Pancreas (tissue), 10 donors: ENCODE results near the gene CNIH4. TPM values are rescaled to one million over a fixed set of nuclear protein-coding genes. Genes with fewer than 3 reads are reported as not detected.

Experiments
- ATAC-seq, 4 donors: fragments of 200-7000 bp; cut with Tn5 transposase; one replicate each; pipeline versions ENCODE4 v1.8.0 to v1.9.1; 2020; ENCODE audit warnings: mild to moderate bottlenecking in 4 of 4, moderate library complexity in 4 of 4
- DNase-seq, 6 donors: peaks; one replicate each; pipeline ENCODE4 v3.0.0-alpha.2; 2020
- FAIRE-seq: peaks from 2 replicates; lab custom pipeline; 2012; peaks lifted over from hg19 to GRCh38; lab: Jason Lieb, UNC
- H3K27ac ChIP-seq, 4 donors: fragments of 200-600 bp; sonication (generic); 1 replicate in 3 of 4; 2 replicates in 1 of 4; pipeline versions ENCODE4 v1.5.0 to v1.8.0; 2020
- H3K27me3 ChIP-seq, 4 donors: fragments of 200-600 bp; one replicate each; pipeline ENCODE4 v1.8.0; 2021
- H3K36me3 ChIP-seq, 3 donors: fragments of 200-600 bp; sonication (generic) in 1 of 3; one replicate each; pipeline versions ENCODE4 v1.5.0 to v1.8.0; 2020 to 2021
- H3K4me1 ChIP-seq, 3 donors: fragments of 200-600 bp; one replicate each; pipeline ENCODE4 v1.8.0; 2021
- H3K4me3 ChIP-seq, 4 donors: fragments of 200-600 bp; sonication (generic) in 2 of 4; one replicate each; pipeline versions ENCODE4 v1.5.0 to v1.8.0; 2020 to 2021
- H3K9me3 ChIP-seq, 4 donors: fragments of 200-600 bp; one replicate each; pipeline ENCODE4 v1.8.0; 2021
- WGBS, 2 donors: extraction: QIAGEN DNeasy Blood & Tissue Kit; methylation state at CpG; one replicate each; pipeline ENCODE4 v1.1.7; 2013; 5-methylcytosine and 5-hydroxymethylcytosine counted together
- intact Hi-C, 3 donors: fragments of 100-400 bp; cut with DNase I; formaldehyde crosslinking; loops; one replicate each; pipeline versions ENCODE4 v1.11.1 to v1.14.2; 2022
- polyA plus RNA-seq, 2 donors: library from polyadenylated mRNA; stranded (reverse); fragments of 200-250 nt; gene quantifications; one replicate each; pipeline ENCODE4 v1.2.3, GENCODE V29; 2013
- total RNA-seq, 6 donors: library from RNA; stranded (reverse); fragmentation: NEBNext Ultra II Directional in 4 of 6; extraction: Animal tissue kit (Norgen Biotek cat#: 25700) in 4 of 6; gene quantifications; one replicate each; pipeline versions ENCODE4 v1.2.1 to v1.2.4, GENCODE V29; 2021 to 2023
- TF ChIP-seq, protein P1 (sequence below), 4 donors: fragments of 200-600 bp; sonication (generic) in 3 of 4; IDR thresholded peaks; one replicate each; pipeline versions ENCODE4 v1.5.0 to v1.8.0; 2021; ENCODE audit warnings: antibody characterized with exemption in 4 of 4
- donor health status: healthy with polysubstance abuse.
- donor health status: DM: no; HTN: no; CAD: no; lungs with moderate emphysema.
- donor health status: DM: no; HTN: no; CAD: no.
- donor health status: control.
- donor health status: control.
- donor health status: Bipolar disorder and iron deficiency.
- donor health status: DM: yes; HTN: yes; CAD: no.
- donor health status: DM: no; HTN: no; CAD: no.
- donor health status: DM: no; HTN: no; CAD: no.
- donor health status: DM: yes; HTN: yes; CAD: no.

Gene CNIH4
- total and polyA plus RNA-seq, 8 donors = 8.0 to 17.9 (median 13.9) TPM

DNA sequence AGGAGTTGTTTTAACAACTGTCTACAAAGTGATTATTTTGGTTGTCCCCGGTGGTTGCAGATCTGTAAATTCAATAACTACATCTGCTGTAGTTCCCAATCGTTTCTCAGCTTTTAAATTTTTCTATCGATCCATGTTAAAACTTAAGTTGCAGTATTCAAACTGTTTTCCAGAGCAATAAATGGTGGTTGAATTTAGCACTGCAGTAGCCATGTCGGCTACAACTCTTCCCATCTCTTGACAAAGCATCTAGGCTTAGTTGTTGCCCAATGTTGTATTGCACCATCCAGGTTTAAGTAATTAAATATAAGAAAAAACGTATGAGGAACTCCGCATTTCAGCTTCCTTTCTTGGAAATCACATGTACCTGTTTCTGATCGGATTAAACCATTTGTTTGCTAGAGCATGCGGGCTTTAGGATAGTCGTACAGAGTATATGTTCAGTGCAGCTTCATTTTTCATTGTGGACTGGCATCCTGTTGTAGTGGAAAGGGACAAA, 996 bp downstream of the CNIH4 start:
- 9 to 14% methylated on average over 9 of the region's 9 CpGs for WGBS, 2 donors
- Histone ChIP-seq H3K36me3 (no peaks in the 10 kb centered on the region), H3K4me3 (peak overlapping the region; percentile 81 to 97 (median 94)), H3K27ac (peak overlapping the region in 3 of 4 donors; percentile 76 to 84 (median 82)), H3K9me3 (no peaks in the 10 kb centered on the region), H3K4me1 (peaks cover 0 to 11% (median 10%) of the 10 kb centered on the region in 3 donors), H3K27me3 (no peaks in the 10 kb centered on the region)
- TF ChIP-seq, protein P1, sequence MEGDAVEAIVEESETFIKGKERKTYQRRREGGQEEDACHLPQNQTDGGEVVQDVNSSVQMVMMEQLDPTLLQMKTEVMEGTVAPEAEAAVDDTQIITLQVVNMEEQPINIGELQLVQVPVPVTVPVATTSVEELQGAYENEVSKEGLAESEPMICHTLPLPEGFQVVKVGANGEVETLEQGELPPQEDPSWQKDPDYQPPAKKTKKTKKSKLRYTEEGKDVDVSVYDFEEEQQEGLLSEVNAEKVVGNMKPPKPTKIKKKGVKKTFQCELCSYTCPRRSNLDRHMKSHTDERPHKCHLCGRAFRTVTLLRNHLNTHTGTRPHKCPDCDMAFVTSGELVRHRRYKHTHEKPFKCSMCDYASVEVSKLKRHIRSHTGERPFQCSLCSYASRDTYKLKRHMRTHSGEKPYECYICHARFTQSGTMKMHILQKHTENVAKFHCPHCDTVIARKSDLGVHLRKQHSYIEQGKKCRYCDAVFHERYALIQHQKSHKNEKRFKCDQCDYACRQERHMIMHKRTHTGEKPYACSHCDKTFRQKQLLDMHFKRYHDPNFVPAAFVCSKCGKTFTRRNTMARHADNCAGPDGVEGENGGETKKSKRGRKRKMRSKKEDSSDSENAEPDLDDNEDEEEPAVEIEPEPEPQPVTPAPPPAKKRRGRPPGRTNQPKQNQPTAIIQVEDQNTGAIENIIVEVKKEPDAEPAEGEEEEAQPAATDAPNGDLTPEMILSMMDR (IDR thresholded peaks at IDR 0.05) = no peak
- intact Hi-C loops = no loop called here
- ATAC-seq (peak in 3 of 4 donors; percentile 6 to 27 (median 8)), FAIRE-seq (no peak), DNase-seq (no peak)

- Histone ChIP-seq H3K27me3 (no peaks in the 10 kb centered on the region), H3K4me1 (peaks cover 0 to 11% (median 10%) of the 10 kb centered on the region in 3 donors), H3K9me3 (no peaks in the 10 kb centered on the region), H3K27ac (peak overlapping the region in 1 of 4 donors; percentile 84), H3K36me3 (no peaks in the 10 kb centered on the region), H3K4me3 (peak overlapping the region in 1 of 4 donors; percentile 95)
- no peak for DNase-seq
- TF ChIP-seq, protein P1 (IDR thresholded peaks at IDR 0.05) = no peak
- FAIRE-seq = no peak
- ATAC-seq = no peak
- intact Hi-C loops = no loop called here
- 44 to 61% methylated on average over 4 of the region's 4 CpGs for WGBS, 2 donors
Observed at GRCh38 chr1:224358237-224358636, 1.6 kb downstream of the CNIH4 start.

DNA sequence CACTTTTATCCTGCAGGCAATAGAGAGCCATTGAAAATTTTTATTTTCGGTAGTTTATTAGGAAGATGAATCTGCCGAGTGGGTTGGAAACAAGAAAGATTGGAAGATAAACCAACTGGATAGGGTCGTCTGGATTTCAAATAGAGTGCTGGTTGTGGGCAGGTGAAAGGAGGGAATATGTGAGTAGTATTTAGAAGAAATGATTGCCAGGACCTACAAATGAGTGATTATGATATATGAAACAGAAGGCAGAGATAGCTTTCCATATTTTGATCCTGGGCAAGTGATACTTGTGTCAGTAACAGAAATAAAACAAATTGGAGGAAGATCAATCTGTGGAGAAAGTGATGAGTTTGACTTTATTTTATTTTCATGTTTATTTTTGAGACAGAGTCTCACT, 2.5 kb downstream of the CNIH4 start:
- Histone ChIP-seq H3K27me3 (no peaks in the 10 kb centered on the region), H3K4me3 (no peak overlapping the region), H3K27ac (no peak overlapping the region), H3K36me3 (no peaks in the 10 kb centered on the region), H3K4me1 (peaks cover 0 to 11% (median 10%) of the 10 kb centered on the region in 3 donors), H3K9me3 (no peaks in the 10 kb centered on the region)
- FAIRE-seq (no peak), ATAC-seq (no peak), DNase-seq (no peak)
- intact Hi-C loops = no loop called here
- TF ChIP-seq, protein P1 (IDR thresholded peaks at IDR 0.05) = no peak
- 74 to 85% methylated on average over 3 of the region's 3 CpGs for WGBS, 2 donors

- Histone ChIP-seq H3K27ac (no peak overlapping the region), H3K4me3 (no peak overlapping the region), H3K4me1 (no peaks in the 10 kb centered on the region), H3K36me3 (peaks cover 3 to 33% (median 10%) of the 10 kb centered on the region in 3 donors), H3K27me3 (no peaks in the 10 kb centered on the region), H3K9me3 (no peaks in the 10 kb centered on the region)
- 85 to 89% methylated on average over 5 of the region's 5 CpGs for WGBS, 2 donors
- DNase-seq (no peak), ATAC-seq (no peak), FAIRE-seq (no peak)
- intact Hi-C loops = no loop called here
- TF ChIP-seq, protein P1 (IDR thresholded peaks at IDR 0.05) = no peak
Observed at GRCh38 chr1:224368409-224368808, 11.7 kb downstream of the CNIH4 start.

- peaks cover 0 to 45% (median 10%) of the 10 kb centered on the region in 3 donors for H3K36me3 ChIP-seq
- no peaks in the 10 kb centered on the region for H3K9me3 ChIP-seq
- no peak overlapping the region for H3K4me3 ChIP-seq
- TF ChIP-seq, protein P1 (IDR thresholded peaks at IDR 0.05) = no peak
- no peak overlapping the region for H3K27ac ChIP-seq
- FAIRE-seq = no peak
- WGBS, 2 donors = 95 to 98% methylated on average over 5 of the region's 5 CpGs
- intact Hi-C loops = no loop called here
- ATAC-seq = no peak
- H3K27me3 ChIP-seq = no peaks in the 10 kb centered on the region
- H3K4me1 ChIP-seq = no peaks in the 10 kb centered on the region
- DNase-seq = no peak
Observed at GRCh38 chr1:224373008-224373590, 16.4 kb downstream of the CNIH4 start.
